Body of pancreas (tissue), 4 donors: ENCODE data around the gene ERO1B. TPM values are rescaled to one million over a fixed set of nuclear protein-coding genes. Genes with fewer than 3 reads are reported as not detected.

Source experiments
- ATAC-seq: fragments of 150-250 bp; one replicate; pipeline ENCODE4 v1.9.1; 2016
- DNase-seq, 4 donors: peaks; one replicate each; pipeline ENCODE4 v3.0.0-alpha.2; 2019
- H3K27ac ChIP-seq, 4 donors: fragments of 200-600 bp; sonication (generic); 1 replicate in 3 of 4; 2 replicates in 1 of 4; pipeline versions ENCODE4 v1.5.1 to v1.6.1; 2016 to 2019; ENCODE audit warnings: mild to moderate bottlenecking in 1 of 4, mixed read lengths in 1 of 4, moderate library complexity in 1 of 4
- H3K27me3 ChIP-seq, 2 donors: fragments of 200-600 bp; sonication (generic); one replicate each; pipeline ENCODE4 v1.6.0; 2016; ENCODE audit warnings: mild to moderate bottlenecking in 1 of 2
- H3K36me3 ChIP-seq, 2 donors: fragments of 200-600 bp; sonication (generic); replicated peaks in 1 of 2; 2 replicates each; pipeline ENCODE4 v1.5.1; 2016; ENCODE audit warnings: low read depth in 2 of 2; ENCODE audit not compliant: insufficient read depth in 1 of 2
- H3K4me1 ChIP-seq: fragments of 200-600 bp; sonication (generic); one replicate; pipeline ENCODE4 v1.6.0; 2016
- H3K4me3 ChIP-seq, 2 donors: fragments of 200-600 bp; sonication (generic); 1 replicate in 1 of 2; 2 replicates in 1 of 2; pipeline ENCODE4 v1.5.1; 2016 to 2019
- H3K9me3 ChIP-seq, 3 donors: fragments of 200-600 bp; sonication (generic); 1 replicate in 2 of 3; 2 replicates in 1 of 3; pipeline ENCODE4 v1.5.1; 2016
- POLR2A ChIP-seq, 3 donors: fragments of 450-650 bp; IDR thresholded peaks; one replicate each; pipeline ENCODE4 v1.6.1; 2016; ENCODE audit warnings: antibody characterized with exemption in 3 of 3, mild to moderate bottlenecking in 2 of 3
- whole genome bisulfite sequencing, 2 donors: methylation state at CpG; one replicate each; pipeline ENCODE4 v1.1.5; 2017; 5-methylcytosine and 5-hydroxymethylcytosine counted together
- intact Hi-C: fragments of 100-400 bp; cut with DNase I; formaldehyde crosslinking; loops from one replicate; pipeline ENCODE4 v1.15.1; 2023
- total RNA-seq, 2 donors: library from RNA; depleted of rRNA; stranded (reverse); fragments of >200 nt; gene quantifications; one replicate each; pipeline ENCODE4 v1.1.0, GENCODE V29; 2016
- TF ChIP-seq, protein P1 (sequence below), 7 experiments: fragments of 450-650 bp in 4 of 7; fragments of 200-600 bp in 3 of 7; sonication (generic) in 3 of 7; IDR thresholded peaks; one replicate each; pipeline ENCODE4 v1.5.1; 2016 to 2019; ENCODE audit warnings: antibody characterized with exemption in 7 of 7

ERO1B gene
- total RNA-seq, 2 donors from 2014 or later = 136 to 489 TPM

DNA sequence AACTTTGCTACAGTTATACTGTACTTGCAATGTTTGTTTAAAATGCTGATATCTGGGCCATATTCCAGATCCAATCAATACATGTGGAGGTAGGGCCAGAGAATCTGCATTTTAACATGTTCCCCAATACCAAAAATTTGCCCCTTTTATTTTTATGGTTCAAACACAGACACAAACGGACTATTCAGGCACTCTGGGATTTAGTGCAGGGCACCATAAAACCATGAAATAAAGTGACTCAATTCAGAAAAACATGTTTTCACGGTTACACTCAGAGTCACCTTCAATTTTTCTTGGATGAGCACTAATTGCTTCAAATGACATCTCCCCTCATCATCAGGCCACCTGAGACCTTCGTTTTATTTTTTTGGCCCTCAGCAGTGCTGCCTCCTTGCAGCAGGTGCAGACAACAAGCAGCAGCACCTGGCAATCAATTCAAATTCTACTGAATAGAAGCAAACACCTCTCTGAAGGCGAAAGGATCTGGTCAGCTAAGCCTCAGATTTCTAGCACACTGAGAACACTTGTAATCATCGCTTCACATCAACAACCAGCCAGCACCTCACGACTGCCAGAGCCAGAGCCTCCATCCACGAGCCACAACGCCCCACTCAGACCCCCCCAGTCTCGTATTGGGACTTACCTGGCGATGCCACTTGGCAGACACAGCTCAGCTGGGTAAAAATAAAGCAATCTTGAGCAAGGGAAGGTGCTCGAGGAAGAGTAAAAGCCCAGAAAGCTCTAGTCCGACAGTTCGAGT lies 1.1 kb downstream of the ERO1B start:
- no peaks in the 10 kb centered on the region for H3K36me3 ChIP-seq
- H3K4me3 ChIP-seq = peak overlapping the region; percentile 55 to 92
- ATAC-seq = no peak
- H3K27ac ChIP-seq = peak overlapping the region; percentile 78 to 93 (median 90)
- WGBS, 2 donors = 2 to 6% methylated on average over 12 to 13 of the region's 13 CpGs
- peak in 3 of 4 donors; percentile 41 to 47 (median 46) for DNase-seq
- H3K27me3 ChIP-seq = no peaks in the 10 kb centered on the region
- intact Hi-C loops = no loop called here
- H3K4me1 ChIP-seq = peaks cover 50% of the 10 kb centered on the region
- H3K9me3 ChIP-seq = no peaks in the 10 kb centered on the region
- TF ChIP-seq POLR2A (IDR thresholded peaks at IDR 0.05) = peak in 1 of 3 donors; percentile 1
- TF ChIP-seq, protein P1, sequence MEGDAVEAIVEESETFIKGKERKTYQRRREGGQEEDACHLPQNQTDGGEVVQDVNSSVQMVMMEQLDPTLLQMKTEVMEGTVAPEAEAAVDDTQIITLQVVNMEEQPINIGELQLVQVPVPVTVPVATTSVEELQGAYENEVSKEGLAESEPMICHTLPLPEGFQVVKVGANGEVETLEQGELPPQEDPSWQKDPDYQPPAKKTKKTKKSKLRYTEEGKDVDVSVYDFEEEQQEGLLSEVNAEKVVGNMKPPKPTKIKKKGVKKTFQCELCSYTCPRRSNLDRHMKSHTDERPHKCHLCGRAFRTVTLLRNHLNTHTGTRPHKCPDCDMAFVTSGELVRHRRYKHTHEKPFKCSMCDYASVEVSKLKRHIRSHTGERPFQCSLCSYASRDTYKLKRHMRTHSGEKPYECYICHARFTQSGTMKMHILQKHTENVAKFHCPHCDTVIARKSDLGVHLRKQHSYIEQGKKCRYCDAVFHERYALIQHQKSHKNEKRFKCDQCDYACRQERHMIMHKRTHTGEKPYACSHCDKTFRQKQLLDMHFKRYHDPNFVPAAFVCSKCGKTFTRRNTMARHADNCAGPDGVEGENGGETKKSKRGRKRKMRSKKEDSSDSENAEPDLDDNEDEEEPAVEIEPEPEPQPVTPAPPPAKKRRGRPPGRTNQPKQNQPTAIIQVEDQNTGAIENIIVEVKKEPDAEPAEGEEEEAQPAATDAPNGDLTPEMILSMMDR (IDR thresholded peaks at IDR 0.05) = peak in 1 of 7 experiments; percentile 3

- H3K4me1 ChIP-seq = peaks cover 66% of the 10 kb centered on the region
- intact Hi-C loops = no loop called here
- H3K9me3 ChIP-seq = no peaks in the 10 kb centered on the region
- TF ChIP-seq, protein P1 (IDR thresholded peaks at IDR 0.05) = no peak
- no peak for TF ChIP-seq POLR2A (IDR thresholded peaks at IDR 0.05)
- H3K4me3 ChIP-seq = no peak overlapping the region
- H3K27me3 ChIP-seq = no peaks in the 10 kb centered on the region
- H3K36me3 ChIP-seq = no peaks in the 10 kb centered on the region
- DNase-seq = no peak
- 50 to 100% methylated on average over 1 of the region's 1 CpG for WGBS, 2 donors
- H3K27ac ChIP-seq = peak overlapping the region in 2 of 4 donors; percentile 38 to 44
- ATAC-seq = no peak
Measured at GRCh38 chr1:236275586-236275985, 6.2 kb downstream of the ERO1B start.

GRCh38 chr1:236275061-236275460 lies 6.7 kb downstream of the ERO1B start:
- intact Hi-C loops = no loop called here
- DNase-seq (no peak), ATAC-seq (no peak)
- Histone ChIP-seq H3K27ac (peak overlapping the region in 2 of 4 donors; percentile 38 to 44), H3K4me3 (no peak overlapping the region), H3K9me3 (no peaks in the 10 kb centered on the region), H3K4me1 (peaks cover 71% of the 10 kb centered on the region), H3K36me3 (no peaks in the 10 kb centered on the region), H3K27me3 (no peaks in the 10 kb centered on the region)
- TF ChIP-seq, protein P1 (IDR thresholded peaks at IDR 0.05) = no peak
- no peak for TF ChIP-seq POLR2A (IDR thresholded peaks at IDR 0.05)

DNA sequence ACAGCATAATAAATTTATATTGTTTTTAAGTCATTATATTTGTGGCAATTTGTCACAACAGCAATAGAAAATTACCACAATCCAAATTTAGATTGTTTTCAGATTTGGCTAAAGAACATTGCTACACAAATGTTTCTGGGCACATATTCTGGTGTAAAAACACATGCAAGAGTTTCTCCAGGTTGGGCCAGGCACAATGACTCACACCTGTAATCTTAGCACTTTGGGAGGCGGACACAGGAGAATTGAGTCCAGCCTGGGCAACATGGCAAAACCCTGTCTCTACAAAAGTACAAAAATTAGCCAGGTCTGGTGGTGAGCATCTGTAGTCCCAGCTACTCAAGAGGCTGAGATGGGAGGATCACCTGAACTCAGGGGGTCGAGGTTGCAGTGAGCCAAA lies 8.4 kb downstream of the ERO1B start:
- 38 to 46% methylated on average over 1 to 2 of the region's 2 CpGs for WGBS, 2 donors
- H3K4me3 ChIP-seq = no peak overlapping the region
- peak in 3 of 4 donors; percentile 47 to 51 (median 50) for DNase-seq

More for the DNA sequence above, 8.4 kb downstream of the ERO1B start:
- intact Hi-C loops = no loop called here
- TF ChIP-seq POLR2A (IDR thresholded peaks at IDR 0.05) = no peak
- TF ChIP-seq, protein P1 (IDR thresholded peaks at IDR 0.05) = no peak
- H3K27ac ChIP-seq = peak overlapping the region in 2 of 4 donors; percentile 33 to 41
- H3K9me3 ChIP-seq = no peaks in the 10 kb centered on the region
- H3K36me3 ChIP-seq = no peaks in the 10 kb centered on the region
- ATAC-seq = peak; percentile 54
- no peaks in the 10 kb centered on the region for H3K27me3 ChIP-seq
- peaks cover 73% of the 10 kb centered on the region for H3K4me1 ChIP-seq
